GM12878 (cell line): ENCODE measurements around the gene SNAPC3. TPM values are rescaled to one million over a fixed set of nuclear protein-coding genes. Genes with fewer than 3 reads are reported as not detected.

ENCODE experiments used
- ATAC-seq: fragments of 200-7000 bp; cut with Tn5 transposase; 3 replicates; pipeline ENCODE4 v1.9.1; 2020; ENCODE audit warnings: mild to moderate bottlenecking, moderate library complexity
- BruUV-seq: library from RNA; stranded (reverse); fragments of 400-500 nt; replicated peaks from 2 replicates; lab custom pipeline; 2021; lab: Mats Ljungman, UMichigan
- CTCF ChIA-PET: fragments of 300-600 bp; sonication (Branson Sonifier 250); formaldehyde crosslinking; extraction: SDS; loops from one replicate; lab custom pipeline; 2021; ENCODE audit warnings: inconsistent platforms; lab: Yijun Ruan, JAX
- POLR2A ChIA-PET: fragments of 350-600 bp; formaldehyde crosslinking; extraction: SDS; loops from one replicate; lab custom pipeline; 2021; ENCODE audit warnings: inconsistent platforms; lab: Charles Lee
- RAD21 ChIA-PET: fragments of 300-600 bp; sonication (Branson Sonifier 250); formaldehyde crosslinking; loops from one replicate; lab custom pipeline; 2023; ENCODE audit warnings: antibody characterized with exemption; ENCODE audit not compliant: unreplicated experiment; lab: Charles Lee
- SMC1A ChIA-PET: fragments of 300-600 bp; sonication (Branson Sonifier 250); formaldehyde crosslinking; loops from one replicate; lab custom pipeline; 2023; ENCODE audit not compliant: unreplicated experiment, uncharacterized antibody; lab: Charles Lee
- DNase-seq: peaks from one replicate; pipeline ENCODE4 v3.0.0-alpha.2; 2011; ENCODE audit warnings: low read depth, low spot score
- FAIRE-seq: peaks from 3 replicates; lab custom pipeline; 2011; peaks lifted over from hg19 to GRCh38; lab: Jason Lieb, UNC
- H2AFZ ChIP-seq: 2 replicates; pipeline ENCODE4 v1.6.0; 2011; ENCODE audit warnings: low read depth, low read length, control low read depth; ENCODE audit not compliant: control insufficient read depth
- H3K27ac ChIP-seq: 2 replicates; pipeline ENCODE4 v1.5.1; 2011; ENCODE audit warnings: control low read depth; ENCODE audit not compliant: control insufficient read depth, insufficient read depth
- H3K27me3 ChIP-seq, 2 experiments: replicated peaks in 1 of 2; 2 replicates each; pipeline versions ENCODE4 v1.6.0 to v1.6.1; 2011; ENCODE audit warnings: low read length in 1 of 2; ENCODE audit not compliant: control insufficient read depth in 2 of 2, insufficient read depth in 2 of 2
- H3K36me3 ChIP-seq, 2 experiments: 2 replicates each; pipeline ENCODE4 v1.5.1; 2011; ENCODE audit warnings: low read length in 1 of 2; ENCODE audit not compliant: control insufficient read depth in 2 of 2, insufficient read depth in 2 of 2
- H3K4me1 ChIP-seq: 2 replicates; pipeline ENCODE4 v1.6.1; 2011; ENCODE audit warnings: mild to moderate bottlenecking, low read length, moderate library complexity, mixed read lengths; ENCODE audit not compliant: control insufficient read depth, insufficient read depth
- H3K4me2 ChIP-seq: 2 replicates; pipeline ENCODE4 v1.6.0; 2011; ENCODE audit warnings: control low read depth; ENCODE audit not compliant: control insufficient read depth, insufficient read depth
- H3K4me3 ChIP-seq: fragments of 200-600 bp; sonication (generic); 2 replicates; pipeline ENCODE4 v1.5.1; 2016
- H3K79me2 ChIP-seq: 2 replicates; pipeline ENCODE4 v1.6.0; 2011; ENCODE audit warnings: low read length; ENCODE audit not compliant: control insufficient read depth, insufficient read depth
- H3K9ac ChIP-seq: 2 replicates; pipeline ENCODE4 v1.8.0; 2011; ENCODE audit warnings: low read length, control low read depth, mixed read lengths; ENCODE audit not compliant: control insufficient read depth, insufficient read depth
- H3K9me3 ChIP-seq: replicated peaks from 3 replicates; pipeline ENCODE4 v1.5.1; 2011; ENCODE audit warnings: mild to moderate bottlenecking, low read length; ENCODE audit not compliant: control insufficient read depth, insufficient read depth
- H4K20me1 ChIP-seq: 2 replicates; pipeline ENCODE4 v1.6.0; 2011; ENCODE audit not compliant: control insufficient read depth, insufficient read depth
- POLR2AphosphoS2 ChIP-seq: IDR thresholded peaks from 2 replicates; pipeline ENCODE4 v1.6.1; 2011; ENCODE audit warnings: low read depth, mild to moderate bottlenecking, low read length, improper control_type of control experiment, moderate library complexity
- WGBS: methylation state at CpG from one replicate; pipeline ENCODE4 v1.1.6; 2016; ENCODE audit warnings: low lambda C conversion rate; ENCODE audit not compliant: insufficient replicate concordance, insufficient coverage; ENCODE audit errors: missing lambda C conversion rate; 5-methylcytosine and 5-hydroxymethylcytosine counted together
- in situ Hi-C: fragments of 300-500 bp; cut with MboI; formaldehyde crosslinking; loops from 9 replicates; pipeline ENCODE4 v1.14.3; 2018; ENCODE audit warnings: mixed read lengths
- intact Hi-C: fragments of 100-400 bp; cut with micrococcal nuclease; formaldehyde crosslinking; loops from one replicate; pipeline ENCODE4 v1.14.2; 2022; ENCODE audit not compliant: unreplicated experiment
- polyA plus RNA-seq, 11 experiments: library from polyadenylated mRNA; depleted of rRNA in 4 of 11; unstranded in 6 of 11; stranded (reverse) in 5 of 11; fragments of >200 nt; fragmentation: Nextera tagmentation in 4 of 11; fragmentation: Illumina TruSeq in 1 of 11; extraction: Ambion mirVana in 4 of 11; extraction: Trizol in 1 of 11; gene quantifications; 1 replicate in 1 of 11; 2 replicates in 10 of 11; pipeline versions ENCODE4 v1.2.1 to v1.2.3, GENCODE V29; 2011 to 2016; ENCODE audit warnings: inconsistent platforms in 2 of 11, missing spikeins in 2 of 11, low read depth in 1 of 11
- total RNA-seq, 4 experiments: library from RNA; depleted of rRNA in 3 of 4; stranded (reverse); fragments of >200 nt in 3 of 4; fragmentation: Illumina TruSeq in 1 of 4; extraction: Trizol in 1 of 4; gene quantifications; 2 replicates each; pipeline versions ENCODE4 v1.2.1 to v1.2.3, GENCODE V29; 2013 to 2021
- TF ChIP-seq, protein P1 (sequence below): fragments of 450-650 bp; IDR thresholded peaks from 2 replicates; pipeline ENCODE4 v1.6.1; 2017; ENCODE audit warnings: mild to moderate bottlenecking, low read depth, inconsistent platforms; ENCODE audit not compliant: poor library complexity, severe bottlenecking

SNAPC3 gene
- total and polyA plus RNA-seq, 10 of the 15 experiments (the other 5 are each of a cell fraction or from before 2014, with no cell fraction given), result 5.7 to 47.4 (median 24.6) TPM

DNA sequence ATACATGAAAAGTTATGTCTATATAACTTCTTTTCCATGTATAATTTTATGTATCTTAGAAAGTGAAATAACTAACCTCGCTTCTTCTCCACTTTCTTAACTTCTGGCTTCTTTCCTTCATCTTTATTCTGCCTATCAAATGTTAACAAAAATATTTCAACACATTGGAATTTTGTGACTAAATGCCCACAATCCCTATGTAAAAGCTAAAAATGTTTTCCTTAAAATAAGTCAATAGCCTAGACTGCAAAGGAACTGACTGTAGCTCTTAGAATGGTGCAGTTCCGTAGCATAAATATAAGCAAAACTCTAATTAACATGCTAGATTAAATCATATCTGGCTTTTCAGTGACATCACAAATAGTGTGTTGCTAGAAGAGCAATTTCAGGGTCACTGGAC, 47.2 kb downstream of the SNAPC3 start:
- ATAC-seq (no peak), DNase-seq (no peak), FAIRE-seq (no peak)
- no peaks in the 10 kb centered on the region for H3K9me3 ChIP-seq
- intact Hi-C loops, result no loop called here
- H2AFZ ChIP-seq, result no peak overlapping the region
- ChIA-PET SMC1A (interaction anchor here (0.7 to 3.9 kb wide), 8 partner anchors 10 to 63 kb away, joined by 3 to 28 read pairs (median 5); no protein-coding TSS in a partner anchor), POLR2A (interaction anchor here (0.8 to 1.2 kb wide), 3 partner anchors 34 to 60 kb away, joined by 3 to 4 read pairs (median 3); no protein-coding TSS in a partner anchor), RAD21 (interaction anchor here (0.9 to 2.0 kb wide), 4 partner anchors 42 to 83 kb away, joined by 3 to 10 read pairs (median 4); partner anchors contain the start of gene CCDC171), CTCF (interaction anchor here (1.1 to 6.4 kb wide), 6 partner anchors 12 to 70 kb away, joined by 3 to 34 read pairs (median 4); no protein-coding TSS in a partner anchor)
- in situ Hi-C loops, result no loop called here
- peaks cover 5 to 41% of the 10 kb centered on the region in 2 experiments for H3K36me3 ChIP-seq
- 98% methylated on average over 2 of the region's 2 CpGs for WGBS
- no peak overlapping the region for H3K27ac ChIP-seq
- H3K79me2 ChIP-seq, result no peaks in the 10 kb centered on the region
- H4K20me1 ChIP-seq, result no peaks in the 10 kb centered on the region
- BruUV-seq, result no TSS peak
- no peaks in the 10 kb centered on the region for H3K27me3 ChIP-seq
- no peaks in the 10 kb centered on the region for H3K4me1 ChIP-seq
- H3K4me3 ChIP-seq, result no peak overlapping the region
- no peak overlapping the region for H3K9ac ChIP-seq
- no peak overlapping the region for H3K4me2 ChIP-seq
- TF ChIP-seq POLR2AphosphoS2, result 0 out of 2 replicates have a peak, but pooled peaks have one; percentile 43
- TF ChIP-seq, protein P1, sequence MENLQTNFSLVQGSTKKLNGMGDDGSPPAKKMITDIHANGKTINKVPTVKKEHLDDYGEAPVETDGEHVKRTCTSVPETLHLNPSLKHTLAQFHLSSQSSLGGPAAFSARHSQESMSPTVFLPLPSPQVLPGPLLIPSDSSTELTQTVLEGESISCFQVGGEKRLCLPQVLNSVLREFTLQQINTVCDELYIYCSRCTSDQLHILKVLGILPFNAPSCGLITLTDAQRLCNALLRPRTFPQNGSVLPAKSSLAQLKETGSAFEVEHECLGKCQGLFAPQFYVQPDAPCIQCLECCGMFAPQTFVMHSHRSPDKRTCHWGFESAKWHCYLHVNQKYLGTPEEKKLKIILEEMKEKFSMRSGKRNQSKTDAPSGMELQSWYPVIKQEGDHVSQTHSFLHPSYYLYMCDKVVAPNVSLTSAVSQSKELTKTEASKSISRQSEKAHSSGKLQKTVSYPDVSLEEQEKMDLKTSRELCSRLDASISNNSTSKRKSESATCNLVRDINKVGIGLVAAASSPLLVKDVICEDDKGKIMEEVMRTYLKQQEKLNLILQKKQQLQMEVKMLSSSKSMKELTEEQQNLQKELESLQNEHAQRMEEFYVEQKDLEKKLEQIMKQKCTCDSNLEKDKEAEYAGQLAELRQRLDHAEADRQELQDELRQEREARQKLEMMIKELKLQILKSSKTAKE, result no peak
